Fibroblast of skin of left biceps (primary cell): ENCODE measurements around the gene TBC1D16.
A peak's percentile ranks its signal among the peaks of the same experiment; 100 is the strongest.
"Not testable (repeated sequence)": the region's sequence is repeated elsewhere in the genome, so short reads cannot be mapped to it uniquely, and the experiment has no call there.

ENCODE experiments used
- DNase-seq, 2 experiments: peaks; one replicate each; pipeline ENCODE4 v3.0.0-alpha.2; 2013; ENCODE audit warnings: low read depth in 2 of 2

Gene TBC1D16

GRCh38 chr17:80002690-80003490, 32.8 kb downstream of the TBC1D16 start:
- no peak for DNase-seq

- DNase-seq: no peak
These were observed 33.5 kb downstream of the TBC1D16 start for GRCh38 chr17:80002070-80002641.

GRCh38 chr17:80000981-80001775, 34.5 kb downstream of the TBC1D16 start:
- no peak for DNase-seq

GRCh38 chr17:80000136-80000535, 35.5 kb downstream of the TBC1D16 start:
- no peak for DNase-seq

- DNase-seq: no peak
These were observed 38.5 kb downstream of the TBC1D16 start for GRCh38 chr17:79997011-79997660.

GRCh38 chr17:79996291-79996690, 39.4 kb downstream of the TBC1D16 start:
- DNase-seq: no peak

- no peak for DNase-seq
These were observed 40.0 kb downstream of the TBC1D16 start for GRCh38 chr17:79995696-79996095.

- no peak for DNase-seq
These were observed 41.1 kb downstream of the TBC1D16 start for GRCh38 chr17:79994602-79995001.

GRCh38 chr17:79994228-79994569, 41.5 kb downstream of the TBC1D16 start:
- DNase-seq: not testable (repeated sequence)

- DNase-seq: peak; percentile 90
These were observed 42.1 kb downstream of the TBC1D16 start for GRCh38 chr17:79993390-79994227.

- DNase-seq: no peak
These were observed 42.9 kb downstream of the TBC1D16 start for GRCh38 chr17:79992649-79993389.

- DNase-seq: no peak
These were observed 43.6 kb downstream of the TBC1D16 start for GRCh38 chr17:79991924-79992648.

- DNase-seq: peak; percentile 35 to 37
These were observed 44.3 kb downstream of the TBC1D16 start for GRCh38 chr17:79991140-79991923.

GRCh38 chr17:79990704-79991103, 45.0 kb downstream of the TBC1D16 start:
- no peak for DNase-seq

- DNase-seq: no peak
These were observed 45.5 kb downstream of the TBC1D16 start for GRCh38 chr17:79990051-79990592.

GRCh38 chr17:79989106-79989835, 46.4 kb downstream of the TBC1D16 start:
- DNase-seq: no peak

GRCh38 chr17:79988185-79988971, 47.3 kb downstream of the TBC1D16 start:
- no peak for DNase-seq

GRCh38 chr17:79987935-79988184, 47.8 kb downstream of the TBC1D16 start:
- no peak for DNase-seq
